BJ (cell line): ENCODE measurements around the gene GHDC. TPM values are rescaled to one million over a fixed set of nuclear protein-coding genes. Genes with fewer than 3 reads are reported as not detected.

Source experiments
- CTCF ChIA-PET: fragments of 350-600 bp; formaldehyde crosslinking; extraction: SDS; loops from one replicate; lab custom pipeline; 2021; ENCODE audit warnings: antibody characterized with exemption, inconsistent platforms; lab: Yijun Ruan, JAX
- POLR2A ChIA-PET: fragments of 300-600 bp; sonication (Branson Sonifier 250); formaldehyde crosslinking; extraction: SDS; loops from one replicate; lab custom pipeline; 2021; ENCODE audit warnings: antibody characterized with exemption; lab: Charles Lee
- DNase-seq: peaks from one replicate; pipeline ENCODE4 v3.0.0-alpha.2; 2011; ENCODE audit warnings: low read depth
- H3K27me3 ChIP-seq: 2 replicates; pipeline ENCODE4 v1.6.0; 2011; ENCODE audit warnings: low read length; ENCODE audit not compliant: control insufficient read depth, insufficient read depth
- H3K36me3 ChIP-seq: 2 replicates; pipeline ENCODE4 v1.5.1; 2011; ENCODE audit warnings: low read length; ENCODE audit not compliant: control insufficient read depth, insufficient read depth
- H3K4me3 ChIP-seq: 2 replicates; pipeline ENCODE4 v1.5.1; 2011; ENCODE audit warnings: low read depth, mild to moderate bottlenecking, control low read depth, low read length
- polyA plus RNA-seq: library from polyadenylated mRNA; depleted of rRNA; stranded (reverse); fragments of >200 nt; gene quantifications from 2 replicates; pipeline ENCODE4 v1.2.3, GENCODE V29; 2011
- TF ChIP-seq, protein P1 (sequence below): IDR thresholded peaks from 2 replicates; pipeline ENCODE4 v1.5.1; 2011; ENCODE audit warnings: low read depth, mild to moderate bottlenecking, control low read depth, inconsistent platforms, low read length, moderate library complexity; ENCODE audit not compliant: insufficient read depth

Gene GHDC
- polyA plus RNA-seq, 1 experiment = 16.5 TPM

DNA sequence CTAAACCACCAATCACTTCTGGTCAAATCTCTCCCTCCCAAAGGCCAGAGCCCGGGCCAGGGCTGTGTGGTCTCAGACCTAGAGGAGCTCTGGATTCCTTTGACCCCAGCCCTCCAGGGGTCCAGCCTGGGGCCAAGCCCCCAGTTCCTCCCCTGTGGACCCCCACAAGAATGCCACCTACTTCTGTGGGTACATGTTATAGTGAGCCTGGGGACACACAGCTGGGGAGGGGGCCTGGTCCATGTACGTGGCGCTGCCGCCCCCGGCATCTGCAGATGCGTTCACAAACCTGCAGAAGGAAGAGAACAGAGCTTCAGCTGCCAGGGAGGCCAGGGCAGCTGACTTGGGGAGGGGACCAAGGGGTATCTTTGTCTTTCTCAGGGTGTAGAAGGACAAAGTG, 7.9 kb upstream of the GHDC start:
- Histone ChIP-seq H3K27me3 (no peaks in the 10 kb centered on the region), H3K4me3 (no peak overlapping the region), H3K36me3 (peaks cover 19% of the 10 kb centered on the region)
- CTCF ChIA-PET = no interaction called here
- POLR2A ChIA-PET = no interaction called here
- DNase-seq = no peak
- TF ChIP-seq, protein P1, sequence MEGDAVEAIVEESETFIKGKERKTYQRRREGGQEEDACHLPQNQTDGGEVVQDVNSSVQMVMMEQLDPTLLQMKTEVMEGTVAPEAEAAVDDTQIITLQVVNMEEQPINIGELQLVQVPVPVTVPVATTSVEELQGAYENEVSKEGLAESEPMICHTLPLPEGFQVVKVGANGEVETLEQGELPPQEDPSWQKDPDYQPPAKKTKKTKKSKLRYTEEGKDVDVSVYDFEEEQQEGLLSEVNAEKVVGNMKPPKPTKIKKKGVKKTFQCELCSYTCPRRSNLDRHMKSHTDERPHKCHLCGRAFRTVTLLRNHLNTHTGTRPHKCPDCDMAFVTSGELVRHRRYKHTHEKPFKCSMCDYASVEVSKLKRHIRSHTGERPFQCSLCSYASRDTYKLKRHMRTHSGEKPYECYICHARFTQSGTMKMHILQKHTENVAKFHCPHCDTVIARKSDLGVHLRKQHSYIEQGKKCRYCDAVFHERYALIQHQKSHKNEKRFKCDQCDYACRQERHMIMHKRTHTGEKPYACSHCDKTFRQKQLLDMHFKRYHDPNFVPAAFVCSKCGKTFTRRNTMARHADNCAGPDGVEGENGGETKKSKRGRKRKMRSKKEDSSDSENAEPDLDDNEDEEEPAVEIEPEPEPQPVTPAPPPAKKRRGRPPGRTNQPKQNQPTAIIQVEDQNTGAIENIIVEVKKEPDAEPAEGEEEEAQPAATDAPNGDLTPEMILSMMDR = no peak

DNA sequence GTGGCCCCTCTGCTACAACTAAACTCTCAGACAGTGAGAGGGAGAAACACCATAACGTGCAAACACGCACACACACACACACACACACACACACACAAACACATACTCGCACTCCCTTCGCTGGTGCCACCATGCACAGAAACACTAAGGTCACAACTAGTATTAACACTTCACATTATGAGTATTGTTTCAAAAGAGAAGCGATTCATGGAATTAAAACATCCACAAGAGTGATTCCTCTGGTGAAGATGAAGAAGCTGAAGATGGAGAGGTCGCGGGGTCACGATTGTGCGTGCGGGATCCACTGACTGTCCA, 7.1 kb upstream of the GHDC start:
- POLR2A ChIA-PET = no interaction called here
- no peak for DNase-seq
- Histone ChIP-seq H3K27me3 (no peaks in the 10 kb centered on the region), H3K4me3 (no peak overlapping the region), H3K36me3 (peaks cover 19% of the 10 kb centered on the region)
- CTCF ChIA-PET = no interaction called here
- TF ChIP-seq, protein P1 = no peak

DNA sequence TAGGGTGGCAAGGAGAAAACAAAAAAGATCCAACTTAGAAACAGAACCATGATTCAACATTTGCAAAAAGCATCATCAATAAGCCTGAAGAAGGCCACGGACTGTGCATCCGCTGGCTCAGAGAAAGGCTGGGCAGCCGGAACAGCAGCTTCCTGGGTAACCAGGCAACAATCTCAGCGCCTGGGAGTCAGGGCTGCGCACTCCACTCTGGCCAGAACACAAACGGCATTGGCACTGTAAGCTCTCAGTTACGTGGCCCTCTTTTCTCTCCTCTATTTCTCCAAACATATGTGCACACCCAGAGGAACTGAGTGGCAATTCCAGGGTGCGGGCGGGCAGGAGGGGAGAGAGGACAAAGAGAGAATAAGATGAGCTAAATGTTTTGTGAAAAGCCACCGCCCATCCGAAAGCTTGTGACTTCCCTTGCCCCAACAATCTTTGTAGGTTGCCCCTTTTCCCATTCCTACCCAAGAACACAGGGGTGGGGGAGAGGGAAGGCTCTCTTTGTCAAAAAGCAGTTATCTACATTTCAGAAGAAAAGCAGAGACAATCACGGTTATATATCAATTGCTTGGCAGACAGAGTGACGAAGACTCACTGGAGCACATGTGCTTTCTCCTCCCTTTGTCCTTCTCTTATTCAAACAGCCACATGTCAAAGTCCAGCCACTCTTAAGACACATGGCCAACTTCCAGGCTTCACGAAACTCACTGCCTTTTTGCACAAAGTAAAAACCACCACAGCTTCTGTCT, 6.6 kb upstream of the GHDC start:
- peaks cover 19% of the 10 kb centered on the region for H3K36me3 ChIP-seq
- CTCF ChIA-PET = no interaction called here
- POLR2A ChIA-PET = no interaction called here
- DNase-seq = no peak
- H3K4me3 ChIP-seq = no peak overlapping the region
- TF ChIP-seq, protein P1 = no peak
- no peaks in the 10 kb centered on the region for H3K27me3 ChIP-seq

DNA sequence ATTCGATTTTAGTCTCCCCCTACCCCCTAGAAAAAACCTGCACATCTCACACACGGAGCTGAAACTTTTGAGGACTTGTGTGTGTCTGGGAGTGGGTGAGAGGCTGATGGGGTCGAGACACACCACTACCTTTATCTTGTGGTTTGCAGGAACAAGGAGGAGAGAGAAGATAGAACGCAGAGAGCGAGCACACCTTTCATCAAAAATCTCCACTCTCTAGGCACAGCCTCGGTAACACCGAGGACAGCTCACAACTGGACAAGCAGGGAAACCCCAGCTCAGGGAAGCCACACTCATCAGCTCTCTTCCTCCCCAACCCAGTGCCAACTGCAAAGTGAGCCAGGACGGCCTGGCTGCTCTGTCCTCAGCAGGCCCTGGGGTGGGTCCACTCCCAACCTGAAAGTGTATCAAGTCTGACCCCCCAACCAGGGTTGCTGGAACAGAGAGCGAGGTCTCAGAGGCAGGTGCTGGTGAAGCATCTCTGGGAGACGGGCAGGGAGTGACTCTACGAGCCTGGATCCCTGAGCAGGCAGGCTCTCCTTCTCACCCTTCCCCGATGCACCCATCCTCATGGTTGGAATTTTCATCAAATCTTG, 5.2 kb upstream of the GHDC start:
- Histone ChIP-seq H3K27me3 (no peaks in the 10 kb centered on the region), H3K36me3 (peaks cover 16% of the 10 kb centered on the region), H3K4me3 (no peak overlapping the region)
- POLR2A ChIA-PET = no interaction called here
- TF ChIP-seq, protein P1 = no peak
- CTCF ChIA-PET = no interaction called here
- no peak for DNase-seq

DNA sequence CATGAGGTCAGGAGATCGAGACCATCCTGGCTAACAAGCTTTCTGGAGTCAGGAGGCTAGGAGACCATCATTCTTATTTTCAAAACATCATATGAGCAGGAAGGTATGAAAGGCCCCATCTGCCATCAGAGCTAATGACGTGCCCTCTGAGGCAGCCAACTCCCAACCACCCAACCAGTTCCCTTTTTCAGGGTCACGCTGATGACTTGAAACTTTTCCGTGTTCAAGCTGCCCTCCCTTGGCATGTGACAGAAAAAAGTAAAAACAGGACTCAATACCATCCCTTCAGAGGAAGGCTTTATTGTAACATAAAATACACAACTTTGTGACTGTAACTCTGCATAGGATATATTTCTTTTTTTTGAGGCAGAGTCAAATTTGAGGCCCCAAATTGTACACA, 4.6 kb upstream of the GHDC start:
- ChIA-PET POLR2A (no interaction called here), CTCF (no interaction called here)
- TF ChIP-seq, protein P1 = no peak
- Histone ChIP-seq H3K36me3 (peaks cover 15% of the 10 kb centered on the region), H3K27me3 (no peaks in the 10 kb centered on the region), H3K4me3 (no peak overlapping the region)
- no peak for DNase-seq
